Measurements from ENCODE around the gene XRCC3. TPM values are rescaled to one million over a fixed set of nuclear protein-coding genes. Genes with fewer than 3 reads are reported as not detected.

XRCC3 gene
- total and polyA plus RNA-seq, 7 experiments from 2014 or later: 5.1 to 38.9 (median 10.2) TPM

DNA sequence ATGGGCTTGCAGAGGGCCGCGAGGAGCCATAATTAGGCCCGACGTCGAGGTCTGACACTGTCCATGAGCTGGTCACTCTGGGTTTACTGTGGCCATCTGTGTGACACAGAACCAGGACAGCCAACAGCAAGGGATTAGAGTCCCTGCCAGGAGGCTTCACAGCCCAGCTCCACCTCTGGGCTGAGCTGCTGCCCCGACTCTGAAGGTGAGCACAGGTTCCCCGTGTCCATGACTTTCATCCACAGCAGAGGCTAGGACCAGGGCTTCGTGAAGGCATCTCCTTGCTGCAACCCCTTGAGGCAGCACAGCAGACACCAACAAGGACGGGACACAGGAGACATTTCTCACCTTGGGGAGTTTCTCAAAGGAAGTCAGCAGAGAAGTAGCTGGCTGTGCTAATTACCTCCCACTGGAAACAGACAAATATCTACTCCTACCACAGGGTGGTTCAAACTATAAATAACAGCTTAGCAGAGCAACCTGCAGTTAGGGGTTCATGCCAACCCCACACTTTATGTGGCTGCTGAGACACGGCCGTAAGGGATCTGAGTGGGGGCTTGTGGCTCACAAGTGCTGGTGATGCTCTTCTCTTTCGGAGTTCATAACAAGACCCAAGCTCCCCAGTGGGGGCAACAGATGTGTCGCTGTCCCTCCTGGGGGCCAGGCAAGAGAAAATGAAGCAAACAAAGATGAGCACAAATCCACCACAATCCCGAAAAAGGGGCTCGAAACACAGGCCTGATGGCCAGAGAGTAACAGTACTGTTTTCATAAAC, 29.6 kb upstream of the XRCC3 start:
- Mint-ChIP-seq H3K27ac (peak overlapping the region in 1 of 9 donors; percentile 36), H3K27me3 (no peaks in the 10 kb centered on the region), H3K9me3 (no peaks in the 10 kb centered on the region), H3K4me3 (no peak overlapping the region), H3K36me3 (peaks cover 0 to 14% (median 0%) of the 10 kb centered on the region in 5 donors), H3K4me1 (peaks cover 0 to 20% (median 15%) of the 10 kb centered on the region in 7 donors)
- intact Hi-C loops (cut with micrococcal nuclease): loop anchor here in 1 of 2 donors (10.0 kb wide), 1 partner anchor 60 kb away; no protein-coding TSS in a partner anchor
- DNase-seq (no peak), ATAC-seq (no peak)
- Histone ChIP-seq H3K9me3 (ENCODE audit: control insufficient read depth in 2 of 3, low read length in 3 of 3) (no peaks in the 10 kb centered on the region), H3K36me3 (ENCODE audit: control insufficient read depth in 2 of 3, insufficient read depth in 3 of 3, low read length in 3 of 3) (peaks cover 0 to 25% (median 0%) of the 10 kb centered on the region in 3 experiments), H3K27ac (ENCODE audit: low read depth, low read length) (no peak overlapping the region), H3K4me1 (ENCODE audit: control insufficient read depth in 2 of 2, insufficient read depth in 2 of 2, low read length in 2 of 2) (peaks cover 12 to 22% of the 10 kb centered on the region in 2 donors), H3K27me3 (ENCODE audit: control insufficient read depth in 2 of 2, insufficient read depth in 2 of 2, low read length in 2 of 2) (no peaks in the 10 kb centered on the region), H3K4me3 (ENCODE audit: low read length) (no peak overlapping the region)
- ChIA-PET POLR2A (no interaction called here), CTCF (interaction anchor here (0.9 kb wide), 1 partner anchor 12 kb away, joined by 3 read pairs; no protein-coding TSS in a partner anchor)

DNA sequence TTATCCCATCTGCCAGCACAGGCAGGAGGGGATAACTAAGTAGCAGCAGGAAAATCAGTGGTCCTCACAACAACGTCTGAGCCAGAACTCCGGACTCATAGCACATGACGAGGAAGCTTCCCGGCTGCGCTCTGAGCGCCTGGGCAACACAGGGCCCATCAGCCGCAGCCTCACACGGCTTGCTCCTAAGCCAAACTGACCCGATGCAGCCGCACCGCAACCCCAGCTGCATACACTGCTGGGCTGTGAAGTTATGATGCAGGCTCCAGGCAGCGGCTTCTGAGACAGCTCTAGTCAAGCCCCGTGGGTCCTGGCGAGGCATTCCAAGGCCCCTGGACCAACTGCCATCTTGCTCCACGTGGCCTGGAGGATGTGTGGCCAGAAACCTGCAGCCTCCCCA, 28.4 kb upstream of the XRCC3 start:
- POLR2A ChIA-PET: no interaction called here
- Mint-ChIP-seq H3K36me3 (peaks cover 0 to 18% (median 0%) of the 10 kb centered on the region in 5 donors), H3K9me3 (no peaks in the 10 kb centered on the region), H3K27me3 (no peaks in the 10 kb centered on the region), H3K27ac (peak overlapping the region in 1 of 9 donors; percentile 76), H3K4me3 (no peak overlapping the region), H3K4me1 (peaks cover 0 to 15% (median 8%) of the 10 kb centered on the region in 7 donors)
- Histone ChIP-seq H3K36me3 (ENCODE audit: control insufficient read depth in 2 of 3, insufficient read depth in 3 of 3, low read length in 3 of 3) (peaks cover 0 to 36% (median 0%) of the 10 kb centered on the region in 3 experiments), H3K4me1 (ENCODE audit: control insufficient read depth in 2 of 2, insufficient read depth in 2 of 2, low read length in 2 of 2) (peaks cover 11 to 19% of the 10 kb centered on the region in 2 donors), H3K27me3 (ENCODE audit: control insufficient read depth in 2 of 2, insufficient read depth in 2 of 2, low read length in 2 of 2) (no peaks in the 10 kb centered on the region), H3K27ac (ENCODE audit: low read depth, low read length) (no peak overlapping the region), H3K9me3 (ENCODE audit: control insufficient read depth in 2 of 3, low read length in 3 of 3) (no peaks in the 10 kb centered on the region), H3K4me3 (ENCODE audit: low read length) (no peak overlapping the region)
- no peak for DNase-seq
- ATAC-seq: no peak
- CTCF ChIA-PET: no interaction called here
- intact Hi-C loops (cut with micrococcal nuclease): loop anchor here in 1 of 2 donors (10.0 kb wide), 1 partner anchor 59 kb away; no protein-coding TSS in a partner anchor

DNA sequence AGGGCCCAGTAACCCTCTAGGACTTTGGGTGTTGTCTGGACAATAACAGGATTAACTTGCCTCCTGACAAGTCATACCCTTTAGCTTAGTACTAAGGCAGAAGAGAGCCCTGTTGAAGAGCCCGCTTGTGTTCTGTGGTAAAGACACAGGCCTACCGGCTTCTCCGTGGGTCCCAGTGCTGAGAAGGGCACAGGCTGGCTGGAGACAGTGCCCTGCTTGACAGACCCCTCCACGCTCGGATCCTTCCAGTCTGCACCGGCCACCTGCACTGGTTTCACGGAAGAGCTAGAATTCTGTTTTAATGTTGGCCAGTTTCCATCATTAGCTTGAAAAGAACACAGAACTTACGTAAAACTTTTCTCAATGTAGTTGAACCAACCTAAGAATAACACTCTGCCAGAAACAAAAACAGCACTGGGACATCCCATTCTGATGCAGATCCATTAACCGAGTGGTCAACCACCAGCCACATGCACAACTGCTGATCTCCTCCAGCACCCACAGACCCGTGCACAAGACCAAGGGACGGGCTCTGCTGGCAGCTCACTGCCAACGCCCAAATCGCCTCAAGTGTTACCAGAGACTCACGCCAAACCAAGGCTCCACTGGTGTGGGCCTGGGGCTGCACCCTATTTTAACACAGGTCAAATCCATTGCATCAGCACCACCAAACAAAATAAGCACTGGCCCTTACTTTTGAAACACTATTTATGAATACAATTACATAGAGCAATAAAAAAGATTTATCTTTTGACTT, 27.4 kb upstream of the XRCC3 start:
- Mint-ChIP-seq H3K4me3 (no peak overlapping the region), H3K4me1 (peaks cover 0 to 5% (median 0%) of the 10 kb centered on the region in 7 donors), H3K36me3 (peaks cover 0 to 28% (median 8%) of the 10 kb centered on the region in 5 donors), H3K27me3 (no peaks in the 10 kb centered on the region), H3K9me3 (peaks cover 0 to 1% (median 0%) of the 10 kb centered on the region in 11 donors), H3K27ac (peak overlapping the region in 1 of 9 donors; percentile 25)
- H3K36me3 ChIP-seq (ENCODE audit: control insufficient read depth in 2 of 3, insufficient read depth in 3 of 3, low read length in 3 of 3): peaks cover 0 to 46% (median 0%) of the 10 kb centered on the region in 3 experiments
- intact Hi-C loops (cut with micrococcal nuclease): loop anchor here in 1 of 2 donors (10.0 kb wide), 1 partner anchor 58 kb away; no protein-coding TSS in a partner anchor
- no peak overlapping the region for H3K4me3 ChIP-seq (ENCODE audit: low read length)
- ChIA-PET POLR2A (no interaction called here), CTCF (no interaction called here)
- H3K9me3 ChIP-seq (ENCODE audit: control insufficient read depth in 2 of 3, low read length in 3 of 3): no peaks in the 10 kb centered on the region
- ATAC-seq (no peak), DNase-seq (no peak)
- H3K27me3 ChIP-seq (ENCODE audit: control insufficient read depth in 2 of 2, insufficient read depth in 2 of 2, low read length in 2 of 2): no peaks in the 10 kb centered on the region
- no peak overlapping the region for H3K27ac ChIP-seq (ENCODE audit: low read depth, low read length)
- H3K4me1 ChIP-seq (ENCODE audit: control insufficient read depth in 2 of 2, insufficient read depth in 2 of 2, low read length in 2 of 2): peaks cover under 1 to 9% of the 10 kb centered on the region in 2 donors

DNA sequence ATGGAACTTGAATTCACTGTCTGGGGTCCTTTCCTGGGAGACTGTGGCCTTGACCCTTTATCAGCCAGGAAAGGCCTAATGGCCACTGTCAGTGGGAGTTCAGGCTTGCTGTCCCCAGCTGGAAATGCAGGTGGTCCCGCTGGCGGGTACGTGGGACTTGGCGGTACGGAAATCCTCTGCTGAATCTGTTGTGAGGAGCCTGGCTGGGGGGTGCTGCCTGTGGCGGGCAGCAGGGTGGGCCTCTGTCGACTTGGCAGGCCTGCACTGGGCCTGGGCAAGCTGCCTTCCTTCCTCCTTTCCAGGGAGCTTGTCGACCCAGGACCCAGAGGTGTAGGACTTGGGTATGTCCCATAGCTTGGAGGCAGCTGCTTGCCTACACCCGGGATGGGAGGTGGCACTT, 26.6 kb upstream of the XRCC3 start:
- Histone ChIP-seq H3K4me3 (ENCODE audit: low read length) (no peak overlapping the region), H3K9me3 (ENCODE audit: control insufficient read depth in 2 of 3, low read length in 3 of 3) (no peaks in the 10 kb centered on the region), H3K27me3 (ENCODE audit: control insufficient read depth in 2 of 2, insufficient read depth in 2 of 2, low read length in 2 of 2) (no peaks in the 10 kb centered on the region), H3K27ac (ENCODE audit: low read depth, low read length) (no peak overlapping the region), H3K36me3 (ENCODE audit: control insufficient read depth in 2 of 3, insufficient read depth in 3 of 3, low read length in 3 of 3) (peaks cover 0 to 54% (median 0%) of the 10 kb centered on the region in 3 experiments), H3K4me1 (ENCODE audit: control insufficient read depth in 2 of 2, insufficient read depth in 2 of 2, low read length in 2 of 2) (peaks cover 0 to 1% of the 10 kb centered on the region in 2 donors)
- Mint-ChIP-seq H3K4me1 (peaks cover 0 to 2% (median 0%) of the 10 kb centered on the region in 7 donors), H3K27ac (no peak overlapping the region), H3K36me3 (peaks cover 0 to 31% (median 8%) of the 10 kb centered on the region in 5 donors), H3K27me3 (no peaks in the 10 kb centered on the region), H3K4me3 (no peak overlapping the region), H3K9me3 (peaks cover 0 to 1% (median 0%) of the 10 kb centered on the region in 11 donors)
- no peak for DNase-seq
- ATAC-seq: no peak
- ChIA-PET POLR2A (no interaction called here), CTCF (no interaction called here)
- intact Hi-C loops (cut with micrococcal nuclease): loop anchor here in 1 of 2 donors (10.0 kb wide), 1 partner anchor 57 kb away; no protein-coding TSS in a partner anchor

DNA sequence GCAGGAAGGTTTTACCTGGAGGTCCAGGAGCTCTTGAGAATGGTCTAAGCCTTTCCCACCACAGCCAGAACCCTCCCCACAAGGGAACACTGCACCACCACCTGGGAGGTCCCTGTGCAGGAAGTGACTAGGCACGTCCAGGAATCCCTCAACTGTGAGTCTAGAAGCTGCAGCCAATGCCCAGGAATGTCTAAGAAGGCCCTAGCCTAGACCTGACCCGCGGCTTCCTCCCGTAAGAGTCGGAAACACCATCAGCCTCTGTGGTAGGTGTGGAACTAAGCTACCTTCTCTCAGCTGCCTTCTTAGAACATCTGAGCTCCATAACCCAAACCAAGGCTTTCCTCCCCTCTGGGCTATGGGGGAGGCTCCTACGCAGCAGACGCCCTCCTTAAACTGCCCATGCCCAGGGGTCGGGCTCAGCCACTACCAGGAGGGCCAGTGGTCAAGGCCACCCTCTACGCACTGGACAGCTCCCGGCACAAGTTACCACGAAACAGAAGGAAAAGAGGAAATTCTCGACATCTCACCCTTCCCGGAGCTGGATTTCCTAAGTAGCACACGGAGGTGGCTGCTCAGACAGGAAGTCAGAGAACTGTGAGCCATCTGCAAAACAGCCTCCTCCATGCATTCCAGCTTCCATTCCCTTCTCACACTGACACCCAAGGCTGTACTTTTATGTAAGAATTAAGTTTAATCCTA, 25.9 kb upstream of the XRCC3 start:
- Histone ChIP-seq H3K9me3 (ENCODE audit: control insufficient read depth in 2 of 3, low read length in 3 of 3) (no peaks in the 10 kb centered on the region), H3K36me3 (ENCODE audit: control insufficient read depth in 2 of 3, insufficient read depth in 3 of 3, low read length in 3 of 3) (peaks cover 0 to 58% (median 0%) of the 10 kb centered on the region in 3 experiments), H3K4me3 (ENCODE audit: low read length) (no peak overlapping the region), H3K27me3 (ENCODE audit: control insufficient read depth in 2 of 2, insufficient read depth in 2 of 2, low read length in 2 of 2) (no peaks in the 10 kb centered on the region), H3K4me1 (ENCODE audit: control insufficient read depth in 2 of 2, insufficient read depth in 2 of 2, low read length in 2 of 2) (no peaks in the 10 kb centered on the region), H3K27ac (ENCODE audit: low read depth, low read length) (no peak overlapping the region)
- DNase-seq (no peak), ATAC-seq (no peak)
- H3K27ac Mint-ChIP-seq: no peak overlapping the region
- no peak overlapping the region for H3K4me3 Mint-ChIP-seq
- no peaks in the 10 kb centered on the region for H3K27me3 Mint-ChIP-seq
- POLR2A ChIA-PET: no interaction called here
- H3K4me1 Mint-ChIP-seq: peaks cover 0 to 2% (median 0%) of the 10 kb centered on the region in 7 donors
- peaks cover 0 to 1% (median 0%) of the 10 kb centered on the region in 11 donors for H3K9me3 Mint-ChIP-seq
- H3K36me3 Mint-ChIP-seq: peaks cover 0 to 28% (median 8%) of the 10 kb centered on the region in 5 donors
- intact Hi-C loops (cut with micrococcal nuclease): loop anchor here in 1 of 2 donors (10.0 kb wide), 1 partner anchor 56 kb away; no protein-coding TSS in a partner anchor
- CTCF ChIA-PET: no interaction called here
